OCI-M2 (cell line): ENCODE measurements around the gene CIAO3.

Source experiments
- DNase-seq: peaks from one replicate; lab custom pipeline; 2025; ENCODE audit not compliant: unreplicated experiment; lab: John Stamatoyannopoulos, UW

The CIAO3 gene

DNA sequence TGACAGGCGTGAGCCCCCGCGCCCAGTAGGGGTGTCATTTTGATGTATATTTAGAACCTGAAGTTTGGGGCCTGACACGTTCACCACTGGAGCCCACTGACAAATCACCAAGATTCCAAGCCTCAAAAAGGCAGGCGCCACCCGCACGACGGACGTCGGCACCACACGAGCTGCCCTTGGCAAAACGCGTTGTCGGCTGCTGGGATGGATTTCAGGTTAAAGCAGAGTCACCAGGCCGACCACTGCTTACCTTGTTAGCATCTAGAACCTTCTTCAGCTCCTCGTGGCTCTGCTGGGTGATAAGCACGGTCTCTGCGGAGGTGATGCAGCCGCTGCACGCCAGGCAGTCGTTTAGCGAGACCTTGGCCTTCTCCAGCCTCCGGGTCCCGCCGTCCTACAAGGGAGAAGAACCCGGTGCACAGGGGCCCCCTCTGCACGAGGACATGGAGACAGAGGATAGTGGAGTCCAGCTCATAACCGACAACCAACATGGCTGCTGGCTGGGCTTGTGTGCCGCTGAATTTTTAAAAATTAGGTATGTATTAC lies 3.8 kb downstream of the CIAO3 start:
- no peak for DNase-seq

- no peak for DNase-seq
Observed at GRCh38 chr16:735982-736453, 4.8 kb downstream of the CIAO3 start.

DNA sequence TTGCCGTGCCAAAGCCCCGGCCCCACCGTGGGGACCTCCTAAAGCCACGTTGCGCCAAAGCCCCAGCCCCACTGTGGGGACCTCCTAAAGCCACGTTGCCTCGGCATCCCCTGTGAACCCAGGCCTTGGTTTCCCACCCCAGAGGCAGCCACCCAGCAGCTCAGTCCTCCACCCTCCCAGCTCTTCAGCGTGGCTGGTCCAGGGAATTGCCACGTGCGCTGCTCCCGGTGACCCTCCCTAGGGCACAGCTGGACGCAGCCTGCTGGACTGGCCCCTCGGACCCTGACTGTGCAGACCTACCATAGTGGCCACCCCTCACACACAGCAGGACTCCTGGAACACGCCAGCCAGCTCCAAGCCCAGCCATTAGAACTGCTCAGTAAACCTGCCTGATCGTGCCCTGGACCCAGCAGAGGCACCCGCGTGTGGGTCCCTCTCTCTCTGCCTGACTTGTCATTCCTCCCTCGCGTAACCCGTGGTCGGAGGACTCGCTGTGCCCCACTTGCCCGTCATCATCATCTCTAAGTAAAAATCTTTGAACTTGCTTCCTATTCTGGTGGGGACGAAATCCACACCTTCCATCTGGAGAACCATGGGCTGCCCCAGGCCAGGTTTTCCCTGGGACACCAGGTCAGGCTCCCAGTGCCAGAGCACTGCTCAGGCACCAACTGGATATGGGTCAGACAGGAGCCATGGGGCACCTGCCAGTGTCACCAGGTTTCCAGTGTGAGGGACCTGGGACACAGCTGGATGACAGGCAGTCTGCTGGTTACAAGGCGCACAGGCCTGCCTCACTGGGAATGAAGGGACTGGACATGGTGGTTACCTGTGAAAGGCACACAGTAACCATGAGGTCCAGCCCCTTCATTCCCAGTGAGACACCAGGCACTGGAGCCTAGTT lies 5.6 kb downstream of the CIAO3 start:
- DNase-seq, result no peak

- DNase-seq, result no peak
Observed at GRCh38 chr16:734208-734980, 6.4 kb downstream of the CIAO3 start.

DNA sequence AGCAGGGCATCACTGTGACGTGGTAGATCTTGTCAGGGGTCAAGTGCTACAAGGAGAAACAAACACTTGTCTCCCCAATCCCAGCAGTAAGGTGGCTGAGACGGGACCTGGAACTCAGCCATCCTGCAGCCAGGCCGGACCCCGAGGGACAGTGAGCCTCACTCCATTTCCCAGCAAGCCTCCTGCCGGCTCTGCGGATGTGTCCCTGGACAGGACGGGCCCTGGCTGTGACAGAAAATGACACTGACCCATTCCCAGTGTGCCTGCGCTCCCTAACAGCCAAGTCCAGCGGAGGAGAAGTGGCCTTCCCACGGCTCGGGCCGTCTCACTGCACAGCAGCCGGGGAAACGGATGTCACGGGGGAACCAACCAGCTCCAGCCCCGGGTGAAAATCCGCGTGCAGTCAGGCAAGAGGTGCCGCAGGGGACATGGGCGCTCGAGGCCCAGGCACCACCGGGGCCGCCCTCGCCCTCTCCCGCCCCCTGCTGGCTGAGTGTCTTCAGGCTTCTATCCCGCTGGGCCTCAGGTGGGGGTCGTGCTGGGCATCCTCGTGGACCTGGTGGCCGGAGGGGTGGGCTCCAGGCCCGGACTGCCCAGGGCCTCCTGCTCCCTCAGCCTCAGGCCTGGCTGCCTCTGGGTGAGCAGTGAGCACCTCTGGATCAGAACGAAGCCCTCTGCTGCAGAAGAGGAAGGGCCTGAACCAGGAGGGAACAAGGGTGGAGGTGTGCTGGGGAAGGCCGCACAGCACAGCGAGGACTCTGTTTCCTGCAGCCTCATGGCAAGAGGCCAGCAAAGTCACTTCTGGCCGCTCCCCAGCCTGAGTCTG lies 7.2 kb downstream of the CIAO3 start:
- DNase-seq, result no peak

- DNase-seq, result no peak
Observed at GRCh38 chr16:732936-733335, 7.9 kb downstream of the CIAO3 start.

DNA sequence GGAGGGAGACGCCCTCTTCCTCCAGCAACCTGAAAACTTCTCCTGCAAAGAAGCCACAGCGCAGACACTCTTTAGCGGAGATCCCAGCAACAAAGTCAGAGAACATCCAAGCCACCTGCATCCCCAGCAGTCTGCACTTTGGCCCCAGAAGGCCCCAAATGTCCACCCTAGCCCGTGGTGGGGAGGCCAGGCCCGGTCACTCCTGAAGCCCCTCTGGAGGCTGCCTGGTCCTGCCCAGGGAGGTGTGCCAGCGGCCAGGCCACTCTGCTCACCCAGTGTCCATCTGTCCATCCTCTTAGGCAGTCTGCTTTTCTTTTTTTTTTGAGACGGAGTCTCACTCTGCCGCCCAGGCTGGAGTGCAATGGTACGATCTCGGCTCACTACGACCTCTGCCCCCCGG lies 8.5 kb downstream of the CIAO3 start:
- no peak for DNase-seq

GRCh38 chr16:730666-731509 lies 9.9 kb downstream of the CIAO3 start:
- DNase-seq, result no peak

DNA sequence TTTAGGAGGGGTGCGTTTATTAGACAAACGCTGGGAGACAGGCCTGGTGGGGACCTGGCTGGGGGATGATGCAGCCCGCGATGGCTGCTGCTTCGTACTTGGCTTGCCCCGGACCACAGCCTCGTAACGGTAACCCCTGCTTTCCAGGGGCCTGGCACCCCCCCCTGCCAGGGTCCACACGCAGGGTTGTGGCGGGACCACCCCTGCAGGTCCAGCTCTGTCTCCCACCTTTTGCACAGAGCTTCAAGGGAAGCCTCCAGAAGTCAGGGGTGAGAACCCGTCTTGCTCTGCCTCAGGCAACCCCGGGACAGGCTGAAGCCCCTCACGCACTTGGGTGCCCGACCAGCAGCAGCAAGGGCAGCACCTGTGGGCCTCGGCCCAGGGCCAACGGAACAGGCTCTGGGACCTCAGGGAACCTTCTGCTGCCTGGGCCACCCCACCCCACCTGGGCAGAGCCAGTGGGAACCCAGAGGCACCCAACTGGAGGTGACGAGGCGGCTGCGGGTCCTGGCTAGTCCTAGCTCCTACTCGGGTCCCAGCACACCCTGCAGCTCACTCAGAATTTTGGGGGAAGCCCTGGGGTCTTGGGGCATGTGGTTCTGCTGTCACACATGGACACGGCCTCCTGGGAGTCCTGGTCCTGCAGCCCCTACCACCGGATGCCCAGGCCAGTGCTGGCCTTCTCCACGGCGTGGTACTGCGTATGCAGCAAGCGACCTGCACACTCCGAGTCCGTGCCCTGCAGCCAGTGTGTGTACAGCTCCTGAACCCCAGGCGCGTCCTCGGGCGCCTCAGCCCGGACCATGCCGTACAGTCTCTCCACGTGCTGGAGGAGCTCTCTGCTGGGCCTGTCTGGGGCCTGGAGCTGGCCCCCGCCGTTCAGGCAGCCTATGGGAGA lies 10.8 kb downstream of the CIAO3 start:
- no peak for DNase-seq

DNA sequence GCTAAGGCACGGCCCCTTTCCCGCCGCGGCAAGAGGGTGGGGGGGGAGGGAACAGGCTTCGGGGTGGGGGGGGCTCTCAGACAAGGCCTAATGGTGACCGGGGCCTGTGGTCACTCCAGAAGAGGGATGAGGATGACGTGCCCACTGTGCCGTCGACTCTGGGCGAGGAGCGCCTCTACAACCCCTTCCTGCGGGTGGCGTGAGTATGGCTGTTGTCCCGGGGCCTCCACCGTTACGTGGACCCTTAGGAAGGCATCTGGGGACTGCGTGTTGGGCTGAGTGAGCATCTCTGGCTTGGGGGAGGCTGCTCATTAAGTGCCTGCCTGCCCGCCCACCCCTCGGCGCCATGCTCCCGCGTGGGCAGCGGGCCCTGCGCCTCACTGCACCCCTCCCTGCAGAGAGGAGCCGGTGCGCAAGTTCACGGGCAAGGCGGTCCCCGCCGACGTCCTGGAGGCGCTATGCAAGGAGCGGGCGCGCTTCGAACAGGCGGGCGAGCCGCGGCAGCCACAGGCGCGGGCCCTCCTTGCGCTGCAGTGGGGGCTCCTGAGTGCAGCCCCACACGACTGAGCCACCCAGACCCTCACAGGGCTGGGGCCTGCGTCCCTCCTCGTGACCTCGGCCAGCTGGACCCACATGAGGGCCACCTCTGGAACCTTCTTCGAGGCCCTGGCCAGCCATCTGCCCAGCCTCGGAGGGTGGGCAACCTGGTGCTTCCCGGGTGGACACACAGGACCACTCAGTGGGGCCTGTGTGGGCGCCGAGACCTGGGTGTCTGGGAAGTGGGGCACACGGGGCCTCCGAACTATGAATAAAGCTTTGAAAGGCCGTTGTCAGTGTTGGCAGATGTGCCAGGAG lies 11.7 kb downstream of the CIAO3 start:
- no peak for DNase-seq

DNA sequence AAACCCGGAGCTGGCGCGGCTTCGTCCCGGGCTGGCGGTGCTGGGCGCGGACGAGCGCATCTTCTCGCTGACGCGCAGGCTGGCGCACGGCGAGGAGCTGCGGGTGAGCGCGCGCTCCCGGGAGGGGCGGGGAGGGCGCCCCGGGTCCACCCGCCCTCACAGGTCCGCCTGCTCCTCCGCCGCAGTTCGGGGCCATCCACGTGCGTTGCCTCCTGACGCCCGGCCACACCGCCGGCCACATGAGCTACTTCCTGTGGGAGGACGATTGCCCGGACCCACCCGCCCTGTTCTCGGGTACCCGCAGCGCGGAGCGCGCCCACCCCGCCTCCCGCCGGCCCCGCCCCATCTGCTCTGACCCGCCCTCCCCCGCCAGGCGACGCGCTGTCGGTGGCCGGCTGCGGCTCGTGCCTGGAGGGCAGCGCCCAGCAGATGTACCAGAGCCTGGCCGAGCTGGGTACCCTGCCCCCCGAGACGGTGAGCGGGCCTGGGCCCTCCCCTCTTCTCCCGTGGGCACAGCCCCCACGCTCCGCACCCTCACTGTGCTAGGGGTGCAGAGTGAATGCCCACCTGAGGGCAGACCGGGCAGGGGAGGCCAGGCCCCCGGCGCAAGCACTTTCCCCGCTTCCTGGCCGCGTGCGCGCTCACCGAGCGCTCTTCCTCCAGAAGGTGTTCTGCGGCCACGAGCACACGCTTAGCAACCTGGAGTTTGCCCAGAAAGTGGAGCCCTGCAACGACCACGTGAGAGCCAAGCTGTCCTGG lies 12.5 kb downstream of the CIAO3 start:
- DNase-seq, result no peak

DNA sequence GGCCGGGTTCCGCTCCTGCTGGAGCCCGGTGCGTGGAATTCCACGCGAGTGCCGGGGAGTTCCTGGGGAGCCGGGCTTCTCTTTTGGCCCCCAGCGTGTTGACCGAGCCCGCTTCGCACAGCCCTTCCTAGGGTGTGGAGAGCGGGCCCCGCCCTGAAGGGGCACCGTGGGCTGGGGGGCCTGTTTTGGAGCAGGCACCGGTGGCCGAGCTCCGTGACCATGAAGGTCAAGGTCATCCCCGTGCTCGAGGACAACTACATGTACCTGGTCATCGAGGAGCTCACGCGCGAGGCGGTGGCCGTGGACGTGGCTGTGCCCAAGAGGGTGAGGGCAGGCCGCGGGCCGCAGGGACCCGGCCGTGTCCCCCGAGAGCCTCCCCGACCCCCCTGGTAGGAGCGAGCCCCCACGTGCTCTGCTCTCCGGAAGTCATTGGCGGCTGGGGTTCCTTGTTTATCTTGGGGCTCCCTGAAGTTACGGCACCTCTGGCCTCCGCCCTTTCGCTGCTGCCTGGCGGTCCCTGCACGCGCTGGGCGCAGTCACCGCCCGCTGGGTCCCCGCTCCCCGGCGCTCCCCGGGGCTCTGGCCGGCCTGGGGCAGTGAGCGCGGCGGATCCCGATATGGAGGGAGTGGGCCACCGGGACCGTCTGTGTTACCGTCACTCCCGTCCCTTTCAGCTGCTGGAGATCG lies 13.4 kb downstream of the CIAO3 start:
- DNase-seq, result no peak

- DNase-seq, result no peak
Observed at GRCh38 chr16:726438-727290, 14.1 kb downstream of the CIAO3 start, which contains the start of the genes CCDC78 and HAGHL. TSS of gene CCDC78 (minus strand) at chr16:726443. CDS start at chr16:726367, 76 bp downstream. TSS of gene HAGHL (plus strand) at chr16:727106. CDS start at chr16:727510, 404 bp downstream.

DNA sequence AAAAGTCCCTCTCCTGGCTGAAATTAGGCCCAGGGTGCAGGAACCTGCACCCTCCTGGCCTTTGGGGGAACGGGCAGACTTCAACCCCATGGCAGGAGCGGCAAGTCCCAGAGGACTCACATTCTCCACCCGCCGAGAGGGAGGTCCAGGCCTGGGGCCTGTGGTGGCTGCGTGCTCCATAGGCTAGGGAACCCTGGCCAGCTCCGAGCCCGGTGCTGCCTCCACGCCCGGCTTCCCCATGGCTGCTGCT lies 14.7 kb downstream of the CIAO3 start:
- no peak for DNase-seq

- no peak for DNase-seq
Observed at GRCh38 chr16:725463-726187, 15.2 kb downstream of the CIAO3 start.
